GM12864 (cell line): Measurements from ENCODE around the gene TRERF1.

Source experiments
- DNase-seq: peaks from one replicate; pipeline ENCODE4 v3.0.0-alpha.2; 2011; ENCODE audit warnings: low read depth
- H3K4me3 ChIP-seq: 2 replicates; pipeline ENCODE4 v1.5.1; 2011; ENCODE audit warnings: mild to moderate bottlenecking, low read depth, low read length, control low read depth
- CTCF ChIP-seq: IDR thresholded peaks from 2 replicates; pipeline ENCODE4 v1.5.1; 2011; ENCODE audit warnings: low read depth, mild to moderate bottlenecking, moderate library complexity, low read length, control low read depth, inconsistent platforms; ENCODE audit errors: missing control alignments

TRERF1 gene

GRCh38 chr6:42313941-42314570 is 137.7 kb downstream of the TRERF1 start:
- DNase-seq = no peak
- H3K4me3 ChIP-seq = no peak overlapping the region
- TF ChIP-seq CTCF = no peak

GRCh38 chr6:42313038-42313437 is 138.7 kb downstream of the TRERF1 start:
- TF ChIP-seq CTCF = no peak
- no peak for DNase-seq
- no peak overlapping the region for H3K4me3 ChIP-seq

GRCh38 chr6:42307141-42307470 is 144.6 kb downstream of the TRERF1 start:
- no peak overlapping the region for H3K4me3 ChIP-seq
- TF ChIP-seq CTCF = no peak
- no peak for DNase-seq

- TF ChIP-seq CTCF = no peak
- DNase-seq = no peak
- no peak overlapping the region for H3K4me3 ChIP-seq
These were observed 145.1 kb downstream of the TRERF1 start for GRCh38 chr6:42306439-42307140.

- H3K4me3 ChIP-seq = no peak overlapping the region
- no peak for DNase-seq
- no peak for TF ChIP-seq CTCF
These were observed 147.5 kb downstream of the TRERF1 start for GRCh38 chr6:42304053-42304712.

GRCh38 chr6:42302411-42302810 is 149.3 kb downstream of the TRERF1 start:
- no peak for DNase-seq
- no peak for TF ChIP-seq CTCF
- no peak overlapping the region for H3K4me3 ChIP-seq
